NCI-H1417 treated with DMSO at 0.1 percent for 48 hours (cell line): Measurements from ENCODE around the gene CRYBA1.
"Not testable (repeated sequence)": the region's sequence is repeated elsewhere in the genome, so short reads cannot be mapped to it uniquely, and the experiment has no call there.

Experiments used
- DNase-seq: peaks from one replicate; lab custom pipeline; 2025; lab: John Stamatoyannopoulos, UW

The CRYBA1 gene

DNA sequence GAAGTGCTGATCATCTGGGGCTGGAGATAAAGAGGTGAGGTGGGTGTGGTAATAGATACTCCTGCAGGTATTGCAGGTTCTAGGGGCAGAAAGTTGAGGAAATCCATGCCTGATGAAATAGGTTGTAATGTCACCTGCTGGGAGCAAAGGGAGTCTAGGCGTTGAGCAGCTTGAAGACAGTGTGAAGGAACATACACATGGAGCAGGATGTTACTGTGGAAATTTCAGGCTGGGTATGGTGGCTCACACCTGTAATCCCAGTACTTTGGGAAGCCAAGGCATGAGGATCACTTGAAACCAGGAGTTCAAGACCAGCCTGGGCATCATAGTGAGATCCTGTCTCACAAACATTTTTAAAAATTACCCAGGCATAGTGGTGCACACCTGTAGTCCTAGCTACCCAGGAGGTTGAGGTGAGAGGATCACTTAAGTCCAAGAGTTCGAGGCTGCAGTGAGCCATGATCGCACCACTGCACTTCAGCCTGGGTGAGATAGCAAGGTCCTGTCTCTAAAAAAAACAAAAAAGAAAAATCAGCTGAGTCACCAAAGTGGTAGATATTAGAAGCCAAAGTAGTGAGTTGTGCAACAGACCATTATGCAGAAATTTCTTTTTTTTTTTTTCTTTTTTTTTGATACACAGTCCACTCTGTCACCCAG lies 9.1 kb upstream of the CRYBA1 start:
- no peak for DNase-seq

DNA sequence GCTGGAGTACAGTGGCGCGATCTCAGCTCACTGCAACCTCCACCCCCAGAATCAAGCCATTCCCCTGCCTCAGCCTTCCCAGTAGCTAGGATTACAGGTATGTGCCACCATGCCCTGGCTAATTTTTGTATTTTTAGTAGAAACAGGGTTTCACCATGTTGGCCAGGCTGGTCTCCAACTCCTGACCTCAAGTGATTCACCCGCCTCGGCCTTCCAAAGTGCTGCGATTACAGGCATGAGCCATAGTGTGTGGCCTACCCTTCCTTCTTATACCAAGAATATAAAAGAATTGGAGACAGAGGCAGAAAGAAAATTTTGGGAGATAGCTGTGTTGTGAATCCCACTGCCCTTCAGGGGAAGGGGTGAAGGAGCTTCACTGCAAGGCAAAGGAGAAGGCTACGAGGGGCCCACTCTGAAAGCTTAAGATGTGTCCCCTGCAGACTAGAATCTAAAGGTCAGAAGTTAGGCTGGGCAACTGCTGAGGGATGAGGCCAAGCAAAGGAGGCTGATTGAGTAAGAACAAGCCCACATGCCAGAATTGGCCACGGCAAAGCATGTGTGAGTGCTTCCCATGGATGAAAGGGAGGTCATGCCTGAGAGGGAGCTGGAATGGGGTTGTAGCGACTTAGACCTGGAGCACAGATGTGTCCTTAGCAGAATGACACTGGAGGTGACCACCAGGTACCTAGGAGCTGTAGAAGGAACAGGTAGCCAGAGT lies 8.4 kb upstream of the CRYBA1 start:
- DNase-seq: no peak

DNA sequence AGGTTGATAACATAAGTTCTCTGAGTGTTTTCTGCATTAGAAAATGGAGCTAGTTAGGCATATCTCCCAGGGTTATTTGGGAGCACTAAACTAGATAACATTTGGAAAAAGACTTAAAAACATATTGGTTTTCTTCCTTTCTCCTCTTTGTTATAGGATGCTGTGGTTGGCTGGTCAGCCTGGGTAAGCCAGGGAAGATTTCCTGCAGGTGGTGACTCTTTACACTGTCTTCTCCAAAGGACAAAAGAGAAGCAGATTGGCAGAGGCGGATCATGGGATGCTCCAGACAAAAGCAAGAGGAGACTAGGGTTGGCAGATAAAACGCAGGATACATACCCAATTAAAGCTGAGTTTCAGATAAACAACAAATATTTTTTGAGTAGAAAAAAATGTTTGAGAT lies 6.2 kb upstream of the CRYBA1 start:
- DNase-seq: no peak

GRCh38 chr17:29240968-29241963 lies 5.4 kb upstream of the CRYBA1 start:
- DNase-seq: no peak

GRCh38 chr17:29242051-29242450 lies 4.6 kb upstream of the CRYBA1 start:
- no peak for DNase-seq

DNA sequence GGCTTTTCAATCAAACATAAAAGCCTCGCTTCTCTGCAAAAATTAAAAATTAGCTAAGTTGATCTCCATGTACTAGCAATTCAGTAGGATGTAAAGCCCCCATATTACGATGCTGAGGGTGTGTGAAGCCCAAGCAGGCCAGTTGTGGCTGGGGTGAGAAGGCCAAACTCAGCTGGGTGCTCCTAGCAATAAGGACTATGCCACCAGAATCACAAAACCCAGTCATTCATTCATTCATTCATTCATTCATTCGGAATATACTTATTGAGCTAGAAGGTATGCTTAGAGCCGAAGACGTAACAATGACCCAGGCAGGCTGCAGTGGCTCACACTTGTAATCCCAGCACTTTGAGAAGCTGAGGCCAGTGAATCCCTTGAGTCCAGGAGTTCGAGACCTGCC lies 3.9 kb upstream of the CRYBA1 start:
- DNase-seq: no peak

- DNase-seq: no peak
Observed at GRCh38 chr17:29243792-29244191, 2.9 kb upstream of the CRYBA1 start.

DNA sequence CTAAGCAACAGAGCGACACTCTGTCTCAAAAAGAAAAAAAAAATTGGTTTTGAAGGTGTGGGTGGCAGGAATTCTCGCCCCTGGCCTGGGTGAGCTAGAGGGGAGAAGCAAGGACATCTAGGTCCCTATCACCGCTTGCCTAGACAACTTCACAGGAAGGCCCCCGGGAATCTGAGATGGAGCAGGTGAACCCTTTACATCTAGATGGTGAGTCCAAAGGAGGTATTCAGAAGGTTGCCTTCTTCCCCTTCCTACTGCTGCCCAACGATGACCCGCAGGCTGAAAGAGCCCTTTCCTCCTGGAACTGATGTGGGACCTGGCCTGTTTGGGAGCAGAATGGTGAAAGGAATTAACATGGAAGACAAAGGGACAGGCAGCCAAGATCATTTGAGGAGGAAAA lies 1.3 kb upstream of the CRYBA1 start:
- no peak for DNase-seq

GRCh38 chr17:29247219-29247618 lies 560 bp downstream of the CRYBA1 start:
- DNase-seq: no peak

- DNase-seq: no peak
Observed at GRCh38 chr17:29248845-29249244, 2.2 kb downstream of the CRYBA1 start.

DNA sequence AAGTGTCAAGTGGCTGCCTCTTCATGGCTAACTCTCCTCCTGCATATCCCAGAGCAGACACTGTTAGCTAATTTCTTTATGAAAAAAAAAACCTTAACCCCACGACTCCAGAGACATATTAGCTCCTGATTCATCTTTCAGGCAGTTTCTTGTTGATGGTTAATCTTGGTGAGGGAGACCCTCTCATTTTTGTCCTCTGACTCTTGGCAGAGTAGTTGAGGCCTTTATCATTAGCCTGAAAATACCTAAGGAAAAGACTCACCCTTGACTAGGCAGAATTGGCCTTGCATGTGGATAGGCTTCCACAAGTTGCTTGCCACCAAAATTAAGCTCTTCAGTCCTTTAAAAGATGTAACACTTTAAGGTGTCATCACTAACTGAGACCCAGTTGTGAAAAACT lies 4.0 kb downstream of the CRYBA1 start:
- no peak for DNase-seq

DNA sequence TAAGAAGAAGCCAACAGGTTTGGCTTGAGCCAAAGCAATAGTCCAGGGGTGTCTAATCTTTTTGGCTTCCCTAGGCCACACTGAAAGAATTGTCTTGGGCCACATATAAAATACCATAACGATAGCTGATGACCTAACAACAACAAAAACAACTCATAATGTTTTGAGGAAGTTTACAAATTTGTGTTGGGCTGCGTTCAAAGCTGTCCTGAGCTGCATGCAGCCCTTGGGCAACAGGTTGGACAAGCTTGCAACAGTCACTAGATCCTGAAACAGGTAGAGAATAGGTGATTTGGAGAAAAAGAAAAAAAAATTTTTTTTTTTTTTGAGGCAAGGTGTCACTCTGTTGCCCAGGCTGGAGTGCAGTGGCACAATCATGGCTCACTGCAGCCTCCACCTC lies 4.5 kb downstream of the CRYBA1 start:
- no peak for DNase-seq

DNA sequence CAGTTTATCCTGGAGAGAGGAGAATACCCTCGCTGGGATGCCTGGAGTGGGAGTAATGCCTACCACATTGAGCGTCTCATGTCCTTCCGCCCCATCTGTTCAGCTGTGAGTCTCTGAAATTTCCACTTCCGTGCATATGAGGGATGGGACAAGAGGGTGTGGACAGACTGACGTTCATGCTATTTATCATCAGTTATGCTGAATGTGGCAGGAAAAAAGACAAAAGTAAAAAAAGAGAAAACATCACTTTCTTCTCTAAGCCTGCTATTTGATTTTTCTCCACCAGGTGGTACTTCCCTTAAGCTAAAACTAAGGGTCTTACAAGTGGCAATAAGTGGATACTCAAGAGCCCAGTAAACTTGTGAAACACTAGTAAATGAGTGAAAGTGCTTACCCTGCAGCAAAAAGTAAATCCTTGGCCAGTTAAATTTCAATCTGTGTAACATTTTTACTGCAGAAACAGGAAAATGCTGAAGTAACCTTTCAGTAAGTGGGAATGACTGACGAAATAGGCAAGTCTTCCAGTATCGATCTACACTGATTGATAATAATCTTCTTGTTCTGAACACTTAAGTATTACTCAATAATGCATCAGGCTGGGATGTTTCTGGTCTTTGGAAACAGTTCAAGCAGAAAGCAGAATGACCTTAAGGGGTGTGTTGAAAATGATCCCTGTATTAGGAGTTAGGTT lies 5.6 kb downstream of the CRYBA1 start:
- no peak for DNase-seq

DNA sequence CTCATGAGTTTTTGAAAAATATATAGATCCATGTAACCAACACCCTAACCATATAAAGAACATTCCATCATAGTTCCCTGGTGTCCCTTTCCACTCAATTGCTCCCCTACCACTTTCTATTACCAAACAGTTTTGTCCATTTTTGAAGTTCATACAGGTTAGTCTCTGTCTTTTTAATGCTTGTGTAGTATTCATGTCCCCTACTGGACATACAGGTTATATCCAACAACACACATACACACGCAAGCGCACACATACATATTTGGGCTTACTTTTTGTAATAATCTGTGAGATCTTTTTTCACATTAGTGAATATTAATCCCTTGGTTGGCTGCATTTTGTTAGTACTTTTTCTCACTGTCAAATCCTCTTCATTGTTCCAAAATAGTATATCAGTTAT lies 6.4 kb downstream of the CRYBA1 start:
- DNase-seq: no peak

DNA sequence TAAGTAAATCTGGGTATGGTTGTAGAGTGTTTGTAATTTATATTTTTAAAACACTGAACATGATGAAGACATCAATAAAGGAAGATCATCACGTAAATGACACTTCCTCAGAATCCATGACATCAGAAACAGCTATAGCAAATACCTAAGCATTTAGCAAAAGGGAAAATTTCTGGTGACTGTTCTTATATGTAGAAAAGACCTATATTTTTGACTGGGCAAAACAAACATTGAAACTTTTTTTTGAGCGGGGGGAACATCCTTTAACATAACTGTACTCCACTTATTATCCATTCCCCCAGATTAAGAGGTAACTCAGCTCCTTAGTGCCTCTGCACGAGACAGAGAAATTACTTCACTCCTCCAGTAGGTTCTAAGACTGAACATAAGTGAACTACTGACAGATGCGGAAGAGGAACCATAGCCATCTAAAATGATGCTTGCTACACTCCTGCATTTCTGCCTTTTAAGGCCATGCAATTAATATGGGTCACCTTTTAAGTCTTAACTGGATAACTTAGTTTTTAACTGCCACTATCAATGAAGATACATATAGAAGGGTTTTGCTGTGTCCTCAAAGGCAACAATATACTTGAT lies 9.4 kb downstream of the CRYBA1 start:
- no peak for DNase-seq

DNA sequence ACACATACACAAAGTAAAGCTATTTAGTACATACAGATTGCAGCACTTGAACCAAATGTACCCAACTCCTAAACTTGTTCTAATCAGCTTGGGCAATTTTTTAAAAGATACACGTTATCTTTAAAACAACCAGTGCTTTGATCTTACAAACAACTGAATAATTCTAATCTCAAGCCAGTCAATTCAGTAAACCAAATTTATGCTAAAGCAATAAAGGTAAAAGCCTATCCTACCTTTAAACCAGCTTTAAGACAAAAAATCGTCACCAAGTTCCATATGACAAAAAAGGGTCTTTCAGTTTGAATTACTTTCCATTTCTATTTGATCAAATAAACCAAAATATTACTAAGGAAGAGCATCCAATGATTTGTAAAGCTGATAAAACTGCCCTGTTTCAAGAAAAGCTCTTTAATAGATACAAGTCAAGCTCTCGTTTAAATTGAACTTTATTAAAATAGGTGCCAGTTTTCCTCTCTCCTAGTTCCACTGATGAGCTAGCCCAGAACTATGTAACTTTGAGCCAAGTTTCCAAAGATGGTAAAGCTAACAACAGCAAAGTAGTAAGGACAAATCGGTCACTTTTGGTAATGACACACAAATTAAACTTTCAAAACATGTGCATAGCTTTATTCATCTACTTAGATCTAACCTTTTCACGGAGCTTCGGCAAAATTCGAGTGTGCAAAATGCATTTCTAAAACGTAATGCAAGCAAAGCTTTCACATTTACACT lies 10.2 kb downstream of the CRYBA1 start:
- DNase-seq: no peak

- no peak for DNase-seq
Observed at GRCh38 chr17:29257756-29258155, 11.1 kb downstream of the CRYBA1 start.

DNA sequence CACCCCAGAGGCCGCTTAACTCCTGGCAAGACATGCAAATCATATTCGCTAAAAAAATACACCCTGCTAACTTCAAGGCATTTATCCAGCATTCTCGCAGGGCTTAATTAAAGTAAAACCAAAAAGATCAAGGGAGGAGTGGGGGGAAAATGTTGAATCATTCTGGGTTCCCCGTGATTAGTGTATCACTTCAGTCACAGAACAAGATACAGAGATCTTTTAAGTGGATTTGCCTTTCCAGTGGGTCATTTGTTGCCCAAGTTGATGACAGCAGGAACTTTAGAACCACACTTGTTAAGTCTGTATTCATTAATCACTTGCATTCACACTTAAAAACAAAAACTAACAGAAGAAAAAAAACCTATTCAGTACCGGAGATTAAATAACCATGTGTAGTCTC lies 17.3 kb downstream of the CRYBA1 start:
- DNase-seq: no peak

DNA sequence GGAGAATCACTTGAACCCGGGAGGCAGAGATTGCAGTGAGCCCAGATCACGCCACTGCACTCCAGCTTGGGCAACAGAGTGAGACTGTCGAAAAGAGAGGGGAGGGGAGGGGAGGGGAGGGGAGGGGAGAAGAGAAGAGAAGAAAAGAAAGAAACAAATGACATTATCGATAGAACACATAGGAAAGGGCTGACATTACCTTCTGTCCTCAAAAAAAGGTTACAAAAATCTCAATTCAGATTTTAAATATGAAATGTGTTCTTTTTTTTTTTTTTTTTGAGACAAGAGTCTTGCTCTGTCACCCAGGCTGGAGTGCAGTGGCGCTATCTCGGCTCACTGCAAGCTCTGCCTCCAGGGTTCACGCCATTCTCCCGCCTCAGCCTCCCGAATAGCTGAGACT lies 25.3 kb downstream of the CRYBA1 start:
- not testable (repeated sequence) for DNase-seq

DNA sequence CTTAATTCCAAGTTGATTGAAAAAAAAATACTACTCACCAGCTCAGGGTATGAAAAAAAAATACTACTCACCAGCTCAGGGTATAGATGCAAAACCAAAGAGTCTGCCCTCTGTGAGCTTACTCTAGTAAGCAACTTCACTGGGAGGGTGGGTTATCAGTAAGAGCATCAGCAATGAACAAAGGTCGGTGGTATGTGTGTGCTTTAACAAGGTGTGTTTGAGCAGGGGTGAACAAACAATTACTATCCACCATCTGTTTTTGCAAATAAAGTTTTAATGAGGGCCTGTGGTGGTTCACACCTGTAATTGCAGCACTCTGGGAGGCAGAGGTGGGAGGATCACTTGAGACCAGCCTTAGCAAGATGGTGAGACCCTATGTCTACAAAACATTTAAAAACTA lies 27.3 kb downstream of the CRYBA1 start:
- no peak for DNase-seq

- DNase-seq: no peak
Observed at GRCh38 chr17:29278692-29279091, 32.0 kb downstream of the CRYBA1 start.
